Fibroblast of lung (primary cell): Measurements from ENCODE around the gene RNU2-63P. TPM values are rescaled to one million over a fixed set of nuclear protein-coding genes. Genes with fewer than 3 reads are reported as not detected.

Experiments used
- DNase-seq, 2 donors: peaks; one replicate each; pipeline versions ENCODE4 v3.0.0 to v3.0.0-alpha.2; 2010; ENCODE audit warnings: low read depth in 2 of 2
- H2AFZ ChIP-seq: 2 replicates; pipeline ENCODE4 v1.5.1; 2012; ENCODE audit warnings: low read length, control low read depth, inconsistent platforms
- H3K27ac ChIP-seq: 2 replicates; pipeline ENCODE4 v1.5.1; 2011; ENCODE audit warnings: low read length, control low read depth; ENCODE audit not compliant: insufficient read depth
- H3K27me3 ChIP-seq: 2 replicates; pipeline ENCODE4 v1.5.1; 2011; ENCODE audit warnings: mild to moderate bottlenecking, low read length; ENCODE audit not compliant: control insufficient read depth, insufficient read depth
- H3K36me3 ChIP-seq: 2 replicates; pipeline ENCODE4 v1.5.1; 2011; ENCODE audit warnings: low read length; ENCODE audit not compliant: control insufficient read depth, insufficient read depth
- H3K4me1 ChIP-seq: 2 replicates; pipeline ENCODE4 v1.5.1; 2011; ENCODE audit warnings: low read length; ENCODE audit not compliant: control insufficient read depth, insufficient read depth; ENCODE audit errors: extremely low read depth
- H3K4me2 ChIP-seq: 2 replicates; pipeline ENCODE4 v1.5.1; 2011; ENCODE audit warnings: low read length, control low read depth; ENCODE audit not compliant: insufficient read depth; ENCODE audit errors: extremely low read depth
- H3K4me3 ChIP-seq, 4 experiments: fragments of 200-600 bp in 1 of 4; sonication (generic) in 1 of 4; replicated peaks in 1 of 4; 2 replicates each; pipeline ENCODE4 v1.5.1; 2011 to 2016; ENCODE audit warnings: low read length in 4 of 4, low read depth in 3 of 4, mild to moderate bottlenecking in 3 of 4, control low read depth in 2 of 4, inconsistent platforms in 1 of 4, mixed read lengths in 1 of 4; ENCODE audit not compliant: insufficient read depth in 1 of 4; ENCODE audit errors: control extremely low read depth in 1 of 4
- H3K79me2 ChIP-seq: 2 replicates; pipeline ENCODE4 v1.5.1; 2012; ENCODE audit warnings: mild to moderate bottlenecking, low read length, inconsistent platforms; ENCODE audit not compliant: control insufficient read depth, insufficient read depth
- H3K9ac ChIP-seq: 2 replicates; pipeline ENCODE4 v1.5.1; 2011; ENCODE audit warnings: mild to moderate bottlenecking, low read length, control low read depth; ENCODE audit not compliant: insufficient read depth
- H3K9me3 ChIP-seq: 2 replicates; pipeline ENCODE4 v1.5.1; 2012; ENCODE audit warnings: low read depth, low read length; ENCODE audit not compliant: control insufficient read depth, insufficient read depth
- H4K20me1 ChIP-seq: 2 replicates; pipeline ENCODE4 v1.5.1; 2011; ENCODE audit warnings: low read length; ENCODE audit not compliant: control insufficient read depth, insufficient read depth; ENCODE audit errors: extremely low read depth
- EZH2 ChIP-seq: IDR thresholded peaks from 2 replicates; pipeline ENCODE4 v1.5.1; 2012; ENCODE audit warnings: low read length, control low read depth, mild to moderate bottlenecking; ENCODE audit errors: missing control alignments
- polyA plus RNA-seq, 2 donors: library from polyadenylated mRNA; depleted of rRNA in 1 of 2; stranded (reverse) in 1 of 2; unstranded in 1 of 2; fragments of >200 nt; gene quantifications; 2 replicates each; pipeline ENCODE4 v1.2.1, GENCODE V29; 2011 to 2012; ENCODE audit warnings: missing spikeins in 1 of 2
- total RNA-seq: library from RNA; depleted of rRNA; stranded (reverse); fragments of >200 nt; gene quantifications from 2 replicates; pipeline ENCODE4 v1.2.1, GENCODE V29; 2014
- TF ChIP-seq, protein P1 (sequence below), 2 donors: IDR thresholded peaks in 1 of 2; conservative IDR thresholded peaks in 1 of 2; 1 replicate in 1 of 2; 2 replicates in 1 of 2; pipeline ENCODE4 v1.5.1; 2011 to 2012; ENCODE audit warnings: low read length in 2 of 2, control low read depth in 1 of 2, inconsistent platforms in 1 of 2, low read depth in 1 of 2, mild to moderate bottlenecking in 1 of 2

Gene RNU2-63P
- total and polyA plus RNA-seq, 2 donors (not counting 1 experiment from before 2014, with no cell fraction given): 268 TPM; not detected in 1

- peak; percentile 29 to 53 for DNase-seq
- no peak overlapping the region for H3K9ac ChIP-seq
- no peaks in the 10 kb centered on the region for H3K9me3 ChIP-seq
- H4K20me1 ChIP-seq: no peaks in the 10 kb centered on the region
- H3K36me3 ChIP-seq: no peaks in the 10 kb centered on the region
- H3K79me2 ChIP-seq: peaks cover under 1% of the 10 kb centered on the region
- H3K27ac ChIP-seq: no peak overlapping the region
- H3K27me3 ChIP-seq: no peaks in the 10 kb centered on the region
- peaks cover 3% of the 10 kb centered on the region for H3K4me1 ChIP-seq
- no peak for TF ChIP-seq EZH2
- TF ChIP-seq, protein P1, sequence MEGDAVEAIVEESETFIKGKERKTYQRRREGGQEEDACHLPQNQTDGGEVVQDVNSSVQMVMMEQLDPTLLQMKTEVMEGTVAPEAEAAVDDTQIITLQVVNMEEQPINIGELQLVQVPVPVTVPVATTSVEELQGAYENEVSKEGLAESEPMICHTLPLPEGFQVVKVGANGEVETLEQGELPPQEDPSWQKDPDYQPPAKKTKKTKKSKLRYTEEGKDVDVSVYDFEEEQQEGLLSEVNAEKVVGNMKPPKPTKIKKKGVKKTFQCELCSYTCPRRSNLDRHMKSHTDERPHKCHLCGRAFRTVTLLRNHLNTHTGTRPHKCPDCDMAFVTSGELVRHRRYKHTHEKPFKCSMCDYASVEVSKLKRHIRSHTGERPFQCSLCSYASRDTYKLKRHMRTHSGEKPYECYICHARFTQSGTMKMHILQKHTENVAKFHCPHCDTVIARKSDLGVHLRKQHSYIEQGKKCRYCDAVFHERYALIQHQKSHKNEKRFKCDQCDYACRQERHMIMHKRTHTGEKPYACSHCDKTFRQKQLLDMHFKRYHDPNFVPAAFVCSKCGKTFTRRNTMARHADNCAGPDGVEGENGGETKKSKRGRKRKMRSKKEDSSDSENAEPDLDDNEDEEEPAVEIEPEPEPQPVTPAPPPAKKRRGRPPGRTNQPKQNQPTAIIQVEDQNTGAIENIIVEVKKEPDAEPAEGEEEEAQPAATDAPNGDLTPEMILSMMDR (conservative IDR thresholded peaks at IDR 0.05 in 1 of 2, IDR thresholded peaks at IDR 0.05 in 1 of 2; ENCODE audit: low read depth in 1 of 2, low read length in 2 of 2): peak; percentile 87 to 90
- no peak overlapping the region for H3K4me2 ChIP-seq
- H3K4me3 ChIP-seq: no peak overlapping the region
- no peak overlapping the region for H2AFZ ChIP-seq
Observed at GRCh38 chr2:88059979-88060906, 43.9 kb upstream of the RNU2-63P start.

GRCh38 chr2:88058191-88058590, 41.8 kb upstream of the RNU2-63P start:
- no peak for TF ChIP-seq EZH2
- TF ChIP-seq, protein P1 (conservative IDR thresholded peaks at IDR 0.05 in 1 of 2, IDR thresholded peaks at IDR 0.05 in 1 of 2; ENCODE audit: low read depth in 1 of 2, low read length in 2 of 2): no peak
- no peak overlapping the region for H3K27ac ChIP-seq
- no peaks in the 10 kb centered on the region for H3K9me3 ChIP-seq
- no peak overlapping the region for H2AFZ ChIP-seq
- H3K4me2 ChIP-seq: no peak overlapping the region
- peaks cover 18% of the 10 kb centered on the region for H3K79me2 ChIP-seq
- no peak for DNase-seq
- no peak overlapping the region for H3K9ac ChIP-seq
- no peaks in the 10 kb centered on the region for H3K36me3 ChIP-seq
- H4K20me1 ChIP-seq: no peaks in the 10 kb centered on the region
- H3K27me3 ChIP-seq: no peaks in the 10 kb centered on the region
- H3K4me1 ChIP-seq: peaks cover 7% of the 10 kb centered on the region
- no peak overlapping the region for H3K4me3 ChIP-seq

DNA sequence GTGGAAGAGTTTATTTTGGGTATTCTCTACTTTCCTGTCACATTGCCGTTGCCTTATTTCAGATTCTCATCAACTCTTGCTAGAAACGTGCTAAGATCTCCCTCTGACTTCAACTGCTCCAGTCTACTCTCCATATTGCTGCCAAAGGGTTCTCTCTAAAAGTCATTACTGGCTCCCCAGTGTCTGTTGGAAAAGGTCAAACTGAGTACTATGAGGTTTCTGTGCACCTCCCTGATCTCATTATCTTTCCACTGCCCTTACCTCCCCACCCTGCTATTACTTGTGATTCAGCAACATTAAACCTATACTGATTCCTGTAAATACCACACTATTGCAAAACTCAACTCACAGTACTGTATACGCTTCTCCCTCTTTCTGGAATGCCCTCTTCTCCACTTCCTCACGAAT, 41.1 kb upstream of the RNU2-63P start:
- H2AFZ ChIP-seq: no peak overlapping the region

More for the DNA sequence above, 41.1 kb upstream of the RNU2-63P start:
- H3K4me2 ChIP-seq: no peak overlapping the region
- no peaks in the 10 kb centered on the region for H3K9me3 ChIP-seq
- H3K4me3 ChIP-seq: no peak overlapping the region
- peaks cover 20% of the 10 kb centered on the region for H3K79me2 ChIP-seq
- TF ChIP-seq, protein P1 (conservative IDR thresholded peaks at IDR 0.05 in 1 of 2, IDR thresholded peaks at IDR 0.05 in 1 of 2; ENCODE audit: low read depth in 1 of 2, low read length in 2 of 2): no peak
- TF ChIP-seq EZH2: no peak
- no peak for DNase-seq
- no peak overlapping the region for H3K27ac ChIP-seq
- H3K36me3 ChIP-seq: no peaks in the 10 kb centered on the region
- H3K4me1 ChIP-seq: peaks cover 7% of the 10 kb centered on the region
- H4K20me1 ChIP-seq: no peaks in the 10 kb centered on the region
- H3K27me3 ChIP-seq: no peaks in the 10 kb centered on the region
- no peak overlapping the region for H3K9ac ChIP-seq
